Left lung (tissue), 10 donors: ENCODE measurements around the gene SLC38A4. TPM values are rescaled to one million over a fixed set of nuclear protein-coding genes. Genes with fewer than 3 reads are reported as not detected.

Source experiments
- ATAC-seq: fragments of 200-7000 bp; cut with Tn5 transposase; one replicate; pipeline ENCODE4 v1.9.1; 2020; ENCODE audit warnings: moderate library complexity
- DNase-seq, 4 donors: peaks; one replicate each; pipeline ENCODE4 v3.0.0-alpha.2; 2013 to 2020
- H3K27ac ChIP-seq, 2 donors: fragments of 200-600 bp; sonication (generic) in 1 of 2; one replicate each; pipeline versions ENCODE4 v1.5.0 to v1.8.0; 2020 to 2021
- H3K27me3 ChIP-seq, 2 donors: fragments of 200-600 bp; sonication (generic) in 1 of 2; one replicate each; pipeline versions ENCODE4 v1.5.0 to v1.8.0; 2020 to 2021
- H3K36me3 ChIP-seq, 2 donors: fragments of 200-600 bp; sonication (generic) in 1 of 2; one replicate each; pipeline versions ENCODE4 v1.5.0 to v1.8.0; 2020 to 2021
- H3K4me1 ChIP-seq, 2 donors: fragments of 200-600 bp; one replicate each; pipeline ENCODE4 v1.8.0; 2021
- H3K4me3 ChIP-seq, 2 donors: fragments of 200-600 bp; sonication (generic) in 1 of 2; one replicate each; pipeline versions ENCODE4 v1.5.0 to v1.8.0; 2020 to 2021; ENCODE audit warnings: mild to moderate bottlenecking in 1 of 2
- H3K9me3 ChIP-seq, 2 donors: fragments of 200-600 bp; sonication (generic) in 1 of 2; one replicate each; pipeline versions ENCODE4 v1.5.0 to v1.8.0; 2020 to 2021
- intact Hi-C, 2 donors: fragments of 100-400 bp; cut with DNase I; formaldehyde crosslinking; loops; one replicate each; pipeline versions ENCODE4 v1.11.2 to v1.14.2; 2022
- polyA plus RNA-seq, 6 donors: library from polyadenylated mRNA; unstranded; fragments of 120-200 nt; gene quantifications; one replicate each; pipeline ENCODE4 v1.2.1, GENCODE V29; 2013; ENCODE audit not compliant: insufficient read length in 6 of 6
- total RNA-seq, 2 donors: library from RNA; stranded (reverse); fragmentation: NEBNext Ultra II Directional; extraction: Animal tissue kit (Norgen Biotek cat#: 25700); gene quantifications; one replicate each; pipeline ENCODE4 v1.2.1, GENCODE V29; 2021
- TF ChIP-seq, protein P1 (sequence below), 2 donors: fragments of 200-600 bp; sonication (generic) in 1 of 2; IDR thresholded peaks; one replicate each; pipeline versions ENCODE4 v1.5.0 to v1.8.0; 2021; ENCODE audit warnings: antibody characterized with exemption in 2 of 2
- donor health status: DM: no; HTN: yes; CAD: no.
- donor health status: DM: no; HTN: no; CAD: no.

Gene SLC38A4
- total and polyA plus RNA-seq, 8 donors = 0.85 to 7.1 (median 5.4) TPM

DNA sequence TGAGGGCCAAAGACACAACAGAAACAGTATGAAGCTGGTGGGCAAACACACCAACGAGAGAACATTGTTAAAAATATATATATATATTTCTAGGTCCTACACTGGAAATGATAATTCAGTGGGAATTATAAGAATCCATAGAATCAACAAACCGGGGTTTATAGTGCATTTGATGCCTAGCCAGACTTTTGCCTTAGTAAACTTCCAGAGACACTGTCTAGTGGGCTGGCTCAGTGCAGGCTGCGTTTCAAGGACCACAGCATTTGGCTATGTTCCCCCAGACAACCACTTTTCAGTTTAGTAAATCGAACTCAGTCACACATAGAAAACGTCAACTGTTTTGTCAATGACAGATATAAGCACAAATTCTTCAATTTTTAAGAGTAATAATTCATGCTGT lies 41.9 kb downstream of the SLC38A4 start:
- ATAC-seq = no peak
- no peak for DNase-seq
- TF ChIP-seq, protein P1, sequence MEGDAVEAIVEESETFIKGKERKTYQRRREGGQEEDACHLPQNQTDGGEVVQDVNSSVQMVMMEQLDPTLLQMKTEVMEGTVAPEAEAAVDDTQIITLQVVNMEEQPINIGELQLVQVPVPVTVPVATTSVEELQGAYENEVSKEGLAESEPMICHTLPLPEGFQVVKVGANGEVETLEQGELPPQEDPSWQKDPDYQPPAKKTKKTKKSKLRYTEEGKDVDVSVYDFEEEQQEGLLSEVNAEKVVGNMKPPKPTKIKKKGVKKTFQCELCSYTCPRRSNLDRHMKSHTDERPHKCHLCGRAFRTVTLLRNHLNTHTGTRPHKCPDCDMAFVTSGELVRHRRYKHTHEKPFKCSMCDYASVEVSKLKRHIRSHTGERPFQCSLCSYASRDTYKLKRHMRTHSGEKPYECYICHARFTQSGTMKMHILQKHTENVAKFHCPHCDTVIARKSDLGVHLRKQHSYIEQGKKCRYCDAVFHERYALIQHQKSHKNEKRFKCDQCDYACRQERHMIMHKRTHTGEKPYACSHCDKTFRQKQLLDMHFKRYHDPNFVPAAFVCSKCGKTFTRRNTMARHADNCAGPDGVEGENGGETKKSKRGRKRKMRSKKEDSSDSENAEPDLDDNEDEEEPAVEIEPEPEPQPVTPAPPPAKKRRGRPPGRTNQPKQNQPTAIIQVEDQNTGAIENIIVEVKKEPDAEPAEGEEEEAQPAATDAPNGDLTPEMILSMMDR (IDR thresholded peaks at IDR 0.05) = no peak
- intact Hi-C loops = no loop called here
- no peaks in the 10 kb centered on the region for H3K36me3 ChIP-seq
- H3K9me3 ChIP-seq = no peaks in the 10 kb centered on the region
- H3K4me1 ChIP-seq = no peaks in the 10 kb centered on the region
- no peaks in the 10 kb centered on the region for H3K27me3 ChIP-seq
- no peak overlapping the region for H3K27ac ChIP-seq
- no peak overlapping the region for H3K4me3 ChIP-seq

DNA sequence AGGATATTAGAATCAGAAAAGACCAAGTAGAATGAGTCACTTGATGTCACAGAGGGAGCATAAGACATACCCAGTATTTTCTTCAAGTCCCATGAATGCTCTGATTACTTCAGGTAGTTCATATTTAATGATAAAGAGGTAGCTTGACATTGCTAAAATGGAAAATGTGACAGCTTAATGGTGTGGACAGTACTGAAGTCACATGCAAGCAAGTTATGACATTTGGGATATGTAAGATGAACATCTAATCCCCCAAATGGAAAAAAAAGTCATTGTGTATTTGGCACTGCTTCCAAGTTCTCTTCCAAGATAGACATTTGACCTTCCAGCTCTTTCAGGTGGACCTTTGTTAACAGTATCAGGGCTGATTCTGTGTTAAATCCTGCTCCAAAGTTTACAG lies 45.9 kb downstream of the SLC38A4 start:
- Histone ChIP-seq H3K4me3 (no peak overlapping the region), H3K4me1 (no peaks in the 10 kb centered on the region), H3K27ac (no peak overlapping the region), H3K36me3 (no peaks in the 10 kb centered on the region), H3K27me3 (no peaks in the 10 kb centered on the region), H3K9me3 (no peaks in the 10 kb centered on the region)
- DNase-seq = no peak
- TF ChIP-seq, protein P1 (IDR thresholded peaks at IDR 0.05) = no peak
- no peak for ATAC-seq
- intact Hi-C loops = no loop called here

DNA sequence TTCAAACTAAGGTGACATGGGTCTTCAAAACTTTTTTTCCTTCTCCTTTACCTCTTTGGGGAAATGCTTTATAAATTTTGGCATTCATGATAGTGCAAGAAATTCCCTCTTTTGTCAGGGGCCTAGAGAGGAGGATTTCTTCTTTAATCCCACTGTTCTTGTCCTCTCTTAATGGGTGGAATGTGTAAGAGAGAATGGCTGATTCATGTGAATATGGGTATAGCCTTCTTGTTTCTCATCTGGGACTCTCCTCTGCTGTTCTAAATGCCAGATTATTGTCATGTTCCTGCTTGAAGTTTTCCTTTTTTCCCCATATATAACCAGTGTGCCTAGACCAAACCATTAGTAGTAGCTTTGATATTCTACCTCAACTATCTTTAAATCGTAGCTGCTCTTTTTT lies 46.7 kb downstream of the SLC38A4 start:
- TF ChIP-seq, protein P1 (IDR thresholded peaks at IDR 0.05) = no peak
- no peak overlapping the region for H3K4me3 ChIP-seq
- ATAC-seq (no peak), DNase-seq (no peak)
- no peaks in the 10 kb centered on the region for H3K36me3 ChIP-seq
- no peak overlapping the region for H3K27ac ChIP-seq
- no peaks in the 10 kb centered on the region for H3K4me1 ChIP-seq
- no peaks in the 10 kb centered on the region for H3K9me3 ChIP-seq
- no peaks in the 10 kb centered on the region for H3K27me3 ChIP-seq
- intact Hi-C loops = no loop called here

DNA sequence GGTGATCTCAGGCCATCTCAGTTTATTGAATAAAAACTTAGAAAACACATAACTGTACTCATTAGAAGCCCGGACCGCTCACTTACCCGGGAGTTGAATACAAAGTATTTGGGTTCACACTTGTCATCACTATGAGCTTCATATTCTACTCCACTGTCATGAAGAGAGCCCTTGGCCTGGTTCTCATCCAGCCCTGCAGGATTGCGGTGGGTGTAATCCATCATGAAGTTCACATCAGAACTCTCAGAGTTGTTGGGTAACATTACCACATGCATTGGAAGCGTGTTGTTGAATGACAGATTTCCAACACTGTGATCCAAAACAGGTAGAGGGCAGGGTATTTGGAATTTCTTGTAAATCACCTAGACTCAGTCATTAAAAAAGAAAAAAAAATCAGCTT lies 47.4 kb downstream of the SLC38A4 start:
- DNase-seq = no peak
- no peaks in the 10 kb centered on the region for H3K9me3 ChIP-seq
- TF ChIP-seq, protein P1 (IDR thresholded peaks at IDR 0.05) = no peak
- no peak overlapping the region for H3K4me3 ChIP-seq
- intact Hi-C loops = no loop called here
- no peaks in the 10 kb centered on the region for H3K27me3 ChIP-seq
- H3K27ac ChIP-seq = no peak overlapping the region
- no peak for ATAC-seq
- no peaks in the 10 kb centered on the region for H3K4me1 ChIP-seq
- H3K36me3 ChIP-seq = no peaks in the 10 kb centered on the region

DNA sequence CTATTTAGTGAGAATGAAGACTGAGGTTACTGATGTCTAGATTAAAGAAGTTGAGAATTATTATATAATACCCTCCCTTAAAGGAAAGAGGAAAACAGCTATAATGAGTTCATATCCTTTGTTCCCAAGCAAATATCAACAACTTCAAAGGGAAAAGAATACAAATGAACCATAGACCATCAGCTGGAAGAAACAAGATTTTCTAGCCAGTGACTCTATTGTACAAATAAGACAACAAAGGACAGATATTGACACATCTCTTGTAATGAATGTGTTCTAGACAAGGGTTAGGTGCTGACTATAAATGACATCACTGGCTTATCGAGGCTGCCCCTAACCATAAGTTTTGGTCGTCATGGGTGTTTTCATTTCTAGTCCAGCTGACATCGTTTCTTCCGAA lies 48.2 kb downstream of the SLC38A4 start:
- no peak overlapping the region for H3K4me3 ChIP-seq
- no peaks in the 10 kb centered on the region for H3K4me1 ChIP-seq
- no peaks in the 10 kb centered on the region for H3K36me3 ChIP-seq
- no peak overlapping the region for H3K27ac ChIP-seq
- no peak for ATAC-seq
- H3K27me3 ChIP-seq = no peaks in the 10 kb centered on the region
- TF ChIP-seq, protein P1 (IDR thresholded peaks at IDR 0.05) = no peak
- DNase-seq = no peak
- H3K9me3 ChIP-seq = no peaks in the 10 kb centered on the region
- intact Hi-C loops = no loop called here
